DMS114 treated with DMSO at 0.1 percent for 48 hours (cell line): ENCODE results near the gene SIGMAR1.

Experiments used
- DNase-seq: peaks from one replicate; lab custom pipeline; 2025; ENCODE audit not compliant: unreplicated experiment; lab: John Stamatoyannopoulos, UW

Gene SIGMAR1

DNA sequence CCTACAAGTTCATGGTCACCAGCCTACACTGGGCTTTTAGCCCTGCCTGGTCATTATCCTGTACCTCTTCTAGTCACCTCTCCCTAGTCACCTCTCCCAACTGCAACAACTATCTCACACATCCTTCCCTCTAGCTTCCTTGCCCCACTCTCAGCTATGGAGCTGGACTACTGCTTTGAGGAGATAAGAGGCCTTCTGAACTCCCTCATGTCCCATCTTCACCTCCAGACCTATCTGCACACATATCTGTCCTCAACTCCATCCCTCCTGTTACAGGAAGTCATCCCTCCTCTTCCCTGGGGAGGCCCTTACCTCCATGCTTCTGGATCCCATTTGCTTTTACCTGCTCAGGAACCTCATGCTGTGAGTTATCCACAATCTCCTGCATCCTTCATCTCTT, 31.4 kb downstream of the SIGMAR1 start:
- no peak for DNase-seq

DNA sequence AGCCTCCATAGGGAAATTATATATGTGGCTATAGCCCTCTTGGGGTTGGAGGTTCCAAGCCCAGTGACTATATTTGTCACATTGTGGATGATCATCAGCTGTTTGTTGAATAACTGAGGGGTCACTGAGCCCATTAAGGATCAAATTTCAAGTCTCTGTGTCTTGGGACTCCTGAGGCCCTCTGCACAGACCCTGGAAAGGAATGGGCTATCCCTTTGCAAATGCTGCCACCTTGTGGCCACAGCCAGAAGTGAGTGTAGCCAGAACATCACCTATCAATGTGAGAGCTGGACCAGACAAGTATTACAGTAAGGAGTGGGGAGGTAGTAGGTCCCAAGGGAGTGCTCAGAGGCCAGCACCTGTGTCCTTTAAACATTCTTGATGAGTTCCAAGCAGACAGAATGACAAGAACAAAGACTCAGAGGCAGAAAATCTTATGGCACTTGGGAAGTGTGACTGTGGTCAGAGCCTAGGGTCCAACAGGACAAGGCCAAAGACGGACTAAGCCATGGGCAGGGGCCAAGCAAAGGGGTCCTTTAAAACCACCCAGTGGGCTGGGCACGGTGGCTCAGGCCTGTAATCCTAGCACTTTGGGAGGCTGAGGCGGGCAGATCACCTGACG, 33.9 kb downstream of the SIGMAR1 start:
- DNase-seq, result peak; percentile 43

- no peak for DNase-seq
Measured at GRCh38 chr9:34601937-34602573, 35.5 kb downstream of the SIGMAR1 start.

- DNase-seq, result no peak
Measured at GRCh38 chr9:34600908-34601307, 36.7 kb downstream of the SIGMAR1 start.

- no peak for DNase-seq
Measured at GRCh38 chr9:34599546-34599945, 38.0 kb downstream of the SIGMAR1 start.

- DNase-seq, result no peak
Measured at GRCh38 chr9:34594177-34594576, 43.4 kb downstream of the SIGMAR1 start.

DNA sequence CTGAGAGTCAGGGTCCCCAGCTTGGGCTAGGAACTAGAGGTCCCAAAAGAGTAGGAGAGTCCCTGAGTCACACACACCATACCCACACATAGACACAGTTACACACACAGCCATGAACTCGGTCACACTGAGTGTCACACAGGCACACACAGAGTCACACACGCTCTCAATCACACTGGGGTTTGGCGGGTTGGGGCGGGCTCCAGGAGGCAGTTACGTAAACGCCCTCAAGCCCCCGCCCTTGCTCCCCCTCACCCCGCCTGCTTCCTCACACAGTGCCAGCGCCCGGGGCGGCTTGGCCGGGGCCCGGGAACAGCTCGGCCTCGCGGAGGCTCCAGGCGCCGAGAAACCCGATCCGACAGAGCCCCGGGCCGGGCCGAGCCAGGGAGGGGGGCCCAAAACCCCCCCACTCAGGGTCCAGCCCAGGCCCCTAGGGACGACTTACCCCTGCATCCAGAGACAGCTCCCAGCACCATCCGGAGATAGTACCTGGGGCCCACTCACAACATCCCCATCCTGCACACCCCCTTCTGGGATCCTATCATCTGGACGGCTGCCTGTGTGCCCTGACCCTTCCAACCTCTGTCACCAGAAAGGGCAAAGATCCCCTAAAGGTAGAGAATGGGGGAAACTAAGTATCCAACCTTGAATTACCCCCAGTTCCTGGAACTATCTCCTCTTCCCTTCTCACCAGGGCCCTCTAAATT, 44.5 kb downstream of the SIGMAR1 start:
- DNase-seq, result no peak

- DNase-seq, result no peak
Measured at GRCh38 chr9:34591917-34592866, 45.4 kb downstream of the SIGMAR1 start.

DNA sequence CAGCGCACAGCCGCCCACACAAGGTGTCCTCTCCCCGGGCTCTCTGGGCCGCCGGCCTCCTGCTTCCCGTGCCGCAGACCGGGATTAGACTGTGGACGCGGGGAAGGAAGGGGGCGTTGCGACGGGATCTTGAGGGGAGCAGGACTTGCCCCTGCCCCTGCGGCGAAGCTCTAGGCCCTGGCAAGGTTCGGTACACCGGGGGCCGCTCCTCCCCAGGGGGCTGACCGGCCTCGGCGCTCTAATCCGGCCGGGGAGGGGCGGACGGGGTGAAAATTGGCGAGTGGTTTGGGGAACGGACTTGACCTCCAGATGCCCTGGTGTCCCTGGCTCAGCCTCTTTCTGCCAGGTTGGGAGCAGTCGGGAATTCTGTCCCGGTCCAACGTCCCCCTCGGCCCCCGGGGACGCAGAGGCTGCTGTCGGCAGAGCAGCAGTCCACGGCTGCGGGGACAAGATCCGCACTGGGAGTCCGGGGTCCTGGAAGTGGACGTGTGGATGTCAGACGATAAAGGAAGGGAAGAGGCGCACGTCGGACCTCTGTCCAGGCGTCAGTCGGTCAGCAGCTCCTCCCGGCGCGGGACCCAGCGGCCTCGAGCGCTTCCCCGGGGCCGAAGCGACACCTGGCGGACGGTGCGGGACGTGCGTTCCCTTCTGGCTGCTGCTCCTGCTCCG, 46.2 kb downstream of the SIGMAR1 start:
- DNase-seq, result peak; percentile 51

GRCh38 chr9:34590381-34591247, 47.0 kb downstream of the SIGMAR1 start:
- DNase-seq, result no peak

GRCh38 chr9:34589636-34590380, 47.8 kb downstream of the SIGMAR1 start, which contains the start of gene CNTFR:
Gene CNTFR, minus strand, starts transcription at chr9:34589724. Its CDS starts 20,743 bp downstream, at chr9:34568981.
- DNase-seq, result peak; percentile 10

DNA sequence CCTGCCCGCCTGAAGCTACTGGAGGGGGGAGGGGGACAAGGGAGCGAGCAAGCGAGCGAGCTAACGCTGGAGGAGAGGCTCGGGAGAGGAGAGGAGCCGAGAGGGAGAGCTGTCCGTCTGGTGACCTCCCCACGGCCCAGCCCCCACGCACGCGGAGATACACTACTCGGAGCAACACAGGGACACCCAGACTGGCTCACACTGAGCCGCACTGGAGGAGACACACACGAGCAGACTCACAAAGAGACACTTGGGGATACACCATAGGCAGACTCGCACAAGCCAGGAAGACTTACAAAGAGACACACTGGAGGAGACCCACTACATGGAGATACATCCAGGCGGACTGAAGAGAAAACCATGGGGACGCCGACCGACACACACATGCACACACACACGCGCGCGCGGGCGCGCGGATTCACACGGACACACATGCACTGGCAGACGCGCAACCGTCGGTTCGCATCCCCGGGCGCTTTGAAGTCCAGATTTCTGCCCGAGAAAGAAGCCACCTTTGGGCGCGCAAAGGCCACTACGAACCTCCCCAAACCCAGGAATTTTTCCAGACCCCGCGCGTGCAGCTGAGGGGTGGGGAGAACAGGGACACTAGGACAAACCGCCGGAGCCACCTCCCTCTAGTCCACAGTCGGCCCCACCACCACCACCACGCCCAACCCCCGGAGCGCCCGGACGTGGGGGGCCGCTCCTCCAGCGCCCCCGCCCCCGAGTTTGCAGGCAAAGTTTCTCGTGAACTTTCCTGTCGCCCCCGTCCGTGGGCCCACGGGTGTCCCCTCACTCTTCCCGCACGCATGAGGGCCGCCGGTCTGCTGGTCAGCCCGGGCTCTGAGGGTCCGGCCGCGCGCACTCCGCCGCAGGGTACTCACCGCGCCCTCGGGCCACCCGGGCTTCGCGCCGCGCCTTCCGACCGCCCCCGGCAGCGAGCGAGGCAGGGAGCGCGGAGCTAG, 48.6 kb downstream of the SIGMAR1 start:
- no peak for DNase-seq

DNA sequence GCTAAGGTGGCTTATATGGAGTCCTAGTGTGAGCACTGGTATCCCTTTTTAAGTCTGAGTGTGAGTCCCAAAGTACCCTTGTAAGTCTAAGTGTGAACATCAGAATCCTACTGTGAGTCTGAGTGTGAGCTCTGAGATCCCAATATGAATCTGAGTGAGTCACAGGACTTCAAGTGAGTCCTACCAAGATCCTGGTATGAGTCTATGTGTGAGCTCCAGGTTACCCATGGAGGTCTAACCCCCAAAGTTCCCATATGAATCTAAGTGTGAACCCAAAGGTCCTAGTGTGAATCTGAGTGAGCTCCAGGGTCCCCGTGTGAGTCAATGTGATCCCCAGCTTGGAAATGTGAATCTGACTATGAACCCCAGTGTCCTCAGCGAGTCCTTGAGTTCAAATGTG, 50.3 kb downstream of the SIGMAR1 start:
- no peak for DNase-seq

- DNase-seq, result no peak
Measured at GRCh38 chr9:34585946-34586669, 51.5 kb downstream of the SIGMAR1 start.

DNA sequence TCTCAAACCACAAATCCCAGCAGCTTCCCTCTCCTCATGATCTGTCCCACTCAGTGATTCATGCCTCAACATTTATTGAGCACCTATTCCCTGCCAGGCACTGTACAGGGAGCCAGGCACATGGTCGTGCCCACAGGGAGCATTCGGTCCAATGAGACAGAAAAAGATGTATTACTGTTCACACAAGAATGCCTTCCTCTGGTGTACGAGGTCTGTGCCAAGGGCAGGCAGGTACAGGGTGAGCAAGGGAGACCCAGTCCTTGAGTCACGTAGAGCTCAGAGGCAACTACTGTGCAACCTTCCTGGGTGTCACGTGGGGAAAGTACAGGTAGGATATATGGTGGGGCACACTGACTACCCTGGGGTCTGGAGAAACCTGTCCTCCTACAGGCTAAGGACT, 52.6 kb downstream of the SIGMAR1 start:
- no peak for DNase-seq
